Esophagus (tissue), 2 donors: Measurements from ENCODE around the gene GLDN. TPM values are rescaled to one million over a fixed set of nuclear protein-coding genes. Genes with fewer than 3 reads are reported as not detected.

ENCODE experiments used
- H3K27ac ChIP-seq, 2 donors: one replicate each; pipeline ENCODE4 v1.5.1; 2013; ENCODE audit warnings: low read depth in 2 of 2, mild to moderate bottlenecking in 2 of 2, inconsistent platforms in 1 of 2, low read length in 1 of 2, moderate library complexity in 1 of 2
- H3K27me3 ChIP-seq, 2 donors: one replicate each; pipeline ENCODE4 v1.6.1; 2013; ENCODE audit warnings: low read length in 2 of 2, control low read depth in 1 of 2, mild to moderate bottlenecking in 1 of 2; ENCODE audit not compliant: insufficient read depth in 2 of 2, control insufficient read depth in 1 of 2
- H3K36me3 ChIP-seq, 2 donors: one replicate each; pipeline ENCODE4 v1.6.1; 2013; ENCODE audit warnings: low read length in 1 of 2; ENCODE audit not compliant: control insufficient read depth in 2 of 2, insufficient read depth in 2 of 2
- H3K4me1 ChIP-seq, 2 donors: one replicate each; pipeline ENCODE4 v1.6.1; 2013; ENCODE audit warnings: low read length in 1 of 2; ENCODE audit not compliant: control insufficient read depth in 2 of 2, insufficient read depth in 2 of 2
- H3K4me3 ChIP-seq, 2 donors: one replicate each; pipeline ENCODE4 v1.5.1; 2013; ENCODE audit warnings: low read length in 2 of 2, mild to moderate bottlenecking in 2 of 2, low read depth in 1 of 2, moderate library complexity in 1 of 2
- H3K9me3 ChIP-seq, 2 donors: one replicate each; pipeline ENCODE4 v1.6.1; 2013; ENCODE audit warnings: mild to moderate bottlenecking in 2 of 2, low read depth in 1 of 2, low read length in 1 of 2, moderate library complexity in 1 of 2; ENCODE audit not compliant: control insufficient read depth in 2 of 2, insufficient read depth in 1 of 2
- WGBS, 2 donors: extraction: QIAGEN DNeasy Blood & Tissue Kit; methylation state at CpG; one replicate each; pipeline ENCODE4 v1.1.7; 2013; 5-methylcytosine and 5-hydroxymethylcytosine counted together
- polyA plus RNA-seq, 2 donors: library from polyadenylated mRNA; stranded (reverse); fragments of 200-250 nt; gene quantifications; one replicate each; pipeline ENCODE4 v1.2.3, GENCODE V29; 2013
- donor health status: healthy with polysubstance abuse.
- donor health status: Bipolar disorder and iron deficiency.

Gene GLDN
- polyA plus RNA-seq, result under 1 TPM; 0.29 to 0.41 TPM

DNA sequence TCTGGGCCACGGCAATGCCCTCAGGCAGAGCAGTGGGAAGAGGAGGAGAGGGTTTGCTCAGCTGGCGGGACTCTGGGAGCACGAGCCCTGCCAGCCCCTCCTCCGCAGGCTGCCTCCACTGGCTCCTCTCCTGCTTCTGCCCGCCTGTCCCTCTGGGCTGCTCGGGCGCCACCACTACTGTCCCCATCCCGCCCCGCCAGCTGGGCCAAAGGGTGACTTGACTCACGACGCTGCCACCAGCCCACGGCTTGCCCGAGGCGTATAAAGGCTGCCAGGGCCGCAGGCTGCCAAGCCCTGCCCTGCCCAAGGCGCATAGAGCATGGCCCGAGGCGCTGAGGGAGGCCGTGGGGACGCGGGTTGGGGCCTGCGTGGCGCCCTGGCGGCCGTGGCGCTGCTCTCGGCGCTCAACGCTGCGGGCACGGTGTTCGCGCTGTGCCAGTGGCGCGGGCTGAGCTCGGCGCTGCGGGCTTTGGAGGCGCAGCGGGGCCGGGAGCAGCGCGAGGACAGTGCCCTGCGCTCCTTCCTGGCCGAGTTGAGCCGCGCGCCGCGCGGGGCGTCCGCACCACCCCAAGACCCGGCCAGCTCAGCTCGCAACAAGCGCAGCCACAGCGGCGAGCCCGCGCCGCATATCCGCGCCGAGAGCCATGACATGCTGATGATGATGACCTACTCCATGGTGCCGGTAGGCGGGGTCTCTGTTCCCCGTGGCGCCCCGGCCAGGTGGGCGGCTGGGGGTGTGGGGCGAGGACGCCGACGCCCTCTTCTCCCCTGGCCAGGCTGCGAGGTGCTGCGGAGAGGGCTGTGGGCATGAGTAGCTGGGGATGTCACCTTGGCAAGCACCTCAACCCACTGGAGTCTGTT, at the start of gene GLDN:
Gene GLDN, plus strand, starts transcription at position 290 of the 861 bp plus-strand sequence. Its CDS starts 30 bp downstream, at position 320.
- H3K27me3 ChIP-seq, result peaks cover 0 to 5% of the 10 kb centered on the region in 2 donors
- peaks cover 0 to 4% of the 10 kb centered on the region in 2 donors for H3K9me3 ChIP-seq
- peaks cover 0 to 10% of the 10 kb centered on the region in 2 donors for H3K4me1 ChIP-seq
- H3K4me3 ChIP-seq, result peak within 1 kb of the TSS; percentile 28 to 30
- H3K27ac ChIP-seq, result no peak within 1 kb of the TSS
- WGBS, 2 donors, result 4 to 7% methylated on average over 76 of the region's 76 CpGs
- no peaks in the 10 kb centered on the region for H3K36me3 ChIP-seq

- WGBS, 2 donors, result 45 to 62% methylated on average over 2 of the region's 2 CpGs
- no peak overlapping the region for H3K4me3 ChIP-seq
- H3K27ac ChIP-seq, result no peak overlapping the region
- H3K27me3 ChIP-seq, result no peaks in the 10 kb centered on the region
- no peaks in the 10 kb centered on the region for H3K9me3 ChIP-seq
- H3K36me3 ChIP-seq, result no peaks in the 10 kb centered on the region
- no peaks in the 10 kb centered on the region for H3K4me1 ChIP-seq
Observed at GRCh38 chr15:51298620-51299019, 42.8 kb upstream of the GLDN start.

- Histone ChIP-seq H3K27ac (no peak overlapping the region), H3K4me3 (no peak overlapping the region), H3K4me1 (no peaks in the 10 kb centered on the region), H3K27me3 (no peaks in the 10 kb centered on the region), H3K36me3 (no peaks in the 10 kb centered on the region), H3K9me3 (no peaks in the 10 kb centered on the region)
- WGBS, 2 donors, result 73 to 78% methylated on average over 5 of the region's 5 CpGs
Observed at GRCh38 chr15:51299187-51300015, 42.1 kb upstream of the GLDN start.

GRCh38 chr15:51302480-51302879, 39.0 kb upstream of the GLDN start:
- H3K4me3 ChIP-seq, result no peak overlapping the region
- no peaks in the 10 kb centered on the region for H3K4me1 ChIP-seq
- no peak overlapping the region for H3K27ac ChIP-seq
- no peaks in the 10 kb centered on the region for H3K36me3 ChIP-seq
- H3K27me3 ChIP-seq, result no peaks in the 10 kb centered on the region
- WGBS, 2 donors, result 81 to 85% methylated on average over 6 of the region's 6 CpGs
- no peaks in the 10 kb centered on the region for H3K9me3 ChIP-seq

GRCh38 chr15:51303462-51303980, 37.9 kb upstream of the GLDN start:
- Histone ChIP-seq H3K36me3 (no peaks in the 10 kb centered on the region), H3K9me3 (no peaks in the 10 kb centered on the region), H3K4me1 (no peaks in the 10 kb centered on the region), H3K27me3 (no peaks in the 10 kb centered on the region), H3K4me3 (no peak overlapping the region), H3K27ac (no peak overlapping the region)
- WGBS, 2 donors, result 68 to 73% methylated on average over 2 of the region's 2 CpGs

- Histone ChIP-seq H3K36me3 (no peaks in the 10 kb centered on the region), H3K4me1 (no peaks in the 10 kb centered on the region), H3K27me3 (no peaks in the 10 kb centered on the region), H3K9me3 (no peaks in the 10 kb centered on the region), H3K27ac (no peak overlapping the region), H3K4me3 (no peak overlapping the region)
- 41 to 48% methylated on average over 3 of the region's 3 CpGs for WGBS, 2 donors
Observed at GRCh38 chr15:51307325-51307724, 34.1 kb upstream of the GLDN start.

DNA sequence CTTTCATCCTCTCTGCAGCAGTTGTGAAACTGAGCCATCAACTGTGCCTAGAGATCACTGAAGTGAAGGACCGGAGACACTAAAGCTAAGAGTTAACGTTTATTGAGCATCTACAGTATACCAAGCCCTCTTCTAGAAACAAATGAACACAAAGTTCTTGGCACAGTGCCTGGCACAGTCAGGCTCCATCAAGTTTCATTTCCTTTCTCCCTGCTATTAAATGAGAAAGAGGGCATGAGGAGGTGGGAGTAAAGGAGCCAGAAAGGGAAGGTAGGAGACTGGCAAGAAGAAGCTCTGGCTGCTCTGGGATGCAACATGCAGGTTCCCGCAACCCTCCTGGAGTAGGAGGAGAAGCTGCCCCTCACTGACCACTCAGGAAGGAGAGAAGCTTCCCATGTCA, 33.6 kb upstream of the GLDN start:
- Histone ChIP-seq H3K36me3 (no peaks in the 10 kb centered on the region), H3K4me1 (no peaks in the 10 kb centered on the region), H3K9me3 (no peaks in the 10 kb centered on the region), H3K27ac (no peak overlapping the region), H3K27me3 (no peaks in the 10 kb centered on the region), H3K4me3 (no peak overlapping the region)
- WGBS, 2 donors, result 66 to 73% methylated on average over 3 of the region's 3 CpGs

- no peak overlapping the region for H3K27ac ChIP-seq
- no peaks in the 10 kb centered on the region for H3K9me3 ChIP-seq
- H3K4me3 ChIP-seq, result no peak overlapping the region
- H3K27me3 ChIP-seq, result no peaks in the 10 kb centered on the region
- 76% methylated on average over 2 of the region's 2 CpGs for WGBS, 2 donors
- no peaks in the 10 kb centered on the region for H3K36me3 ChIP-seq
- no peaks in the 10 kb centered on the region for H3K4me1 ChIP-seq
Observed at GRCh38 chr15:51310064-51310463, 31.4 kb upstream of the GLDN start.

- H3K27me3 ChIP-seq, result no peaks in the 10 kb centered on the region
- no peaks in the 10 kb centered on the region for H3K36me3 ChIP-seq
- no peak overlapping the region for H3K4me3 ChIP-seq
- H3K4me1 ChIP-seq, result no peaks in the 10 kb centered on the region
- 74 to 76% methylated on average over 2 of the region's 2 CpGs for WGBS, 2 donors
- no peaks in the 10 kb centered on the region for H3K9me3 ChIP-seq
- H3K27ac ChIP-seq, result no peak overlapping the region
Observed at GRCh38 chr15:51311510-51311909, 29.9 kb upstream of the GLDN start.
